NCI-H2029 treated with DMSO at 0.1 percent for 48 hours (cell line): ENCODE data around the gene CEACAM1.
"Not testable (repeated sequence)": the region's sequence is repeated elsewhere in the genome, so short reads cannot be mapped to it uniquely, and the experiment has no call there.

Experiments
- DNase-seq: peaks from one replicate; lab custom pipeline; 2025; lab: John Stamatoyannopoulos, UW

The CEACAM1 gene

GRCh38 chr19:42473686-42474085 lies 54.6 kb downstream of the CEACAM1 start:
- no peak for DNase-seq

GRCh38 chr19:42472402-42473147 lies 55.7 kb downstream of the CEACAM1 start:
- DNase-seq, result no peak

DNA sequence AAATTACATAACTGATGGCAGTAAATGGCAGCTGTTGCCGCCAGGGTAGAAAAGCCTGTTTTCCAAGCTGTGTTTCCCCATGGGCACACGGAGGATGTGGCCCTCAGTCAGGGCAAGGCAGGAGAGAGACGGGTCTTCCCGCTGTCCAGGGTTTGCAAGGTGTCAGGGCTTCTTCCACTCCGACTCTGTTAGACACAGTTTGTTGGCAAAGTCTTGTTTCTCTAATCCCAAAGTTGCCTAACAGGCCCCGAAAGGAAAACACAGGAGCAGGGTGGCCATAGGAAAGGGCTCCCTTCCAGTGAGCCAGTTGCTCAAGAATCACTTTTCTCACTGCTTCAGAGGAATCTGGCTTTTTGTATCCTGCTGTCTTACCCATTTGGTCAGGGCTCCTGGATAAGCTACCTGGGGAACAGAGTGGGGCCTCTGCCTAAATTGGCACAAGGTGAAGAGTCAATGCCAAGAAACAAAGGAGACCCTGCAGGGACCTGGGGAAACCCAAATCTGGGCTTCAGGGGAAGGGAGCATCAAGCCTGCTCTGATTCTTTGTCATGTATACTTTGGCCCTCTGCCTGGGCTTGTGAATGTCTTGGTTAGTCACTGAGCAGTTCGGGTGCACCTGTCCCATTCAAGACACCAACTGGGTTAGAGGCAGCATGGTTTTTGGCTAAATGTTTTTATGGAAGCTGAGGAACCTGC lies 56.6 kb downstream of the CEACAM1 start:
- DNase-seq, result no peak

DNA sequence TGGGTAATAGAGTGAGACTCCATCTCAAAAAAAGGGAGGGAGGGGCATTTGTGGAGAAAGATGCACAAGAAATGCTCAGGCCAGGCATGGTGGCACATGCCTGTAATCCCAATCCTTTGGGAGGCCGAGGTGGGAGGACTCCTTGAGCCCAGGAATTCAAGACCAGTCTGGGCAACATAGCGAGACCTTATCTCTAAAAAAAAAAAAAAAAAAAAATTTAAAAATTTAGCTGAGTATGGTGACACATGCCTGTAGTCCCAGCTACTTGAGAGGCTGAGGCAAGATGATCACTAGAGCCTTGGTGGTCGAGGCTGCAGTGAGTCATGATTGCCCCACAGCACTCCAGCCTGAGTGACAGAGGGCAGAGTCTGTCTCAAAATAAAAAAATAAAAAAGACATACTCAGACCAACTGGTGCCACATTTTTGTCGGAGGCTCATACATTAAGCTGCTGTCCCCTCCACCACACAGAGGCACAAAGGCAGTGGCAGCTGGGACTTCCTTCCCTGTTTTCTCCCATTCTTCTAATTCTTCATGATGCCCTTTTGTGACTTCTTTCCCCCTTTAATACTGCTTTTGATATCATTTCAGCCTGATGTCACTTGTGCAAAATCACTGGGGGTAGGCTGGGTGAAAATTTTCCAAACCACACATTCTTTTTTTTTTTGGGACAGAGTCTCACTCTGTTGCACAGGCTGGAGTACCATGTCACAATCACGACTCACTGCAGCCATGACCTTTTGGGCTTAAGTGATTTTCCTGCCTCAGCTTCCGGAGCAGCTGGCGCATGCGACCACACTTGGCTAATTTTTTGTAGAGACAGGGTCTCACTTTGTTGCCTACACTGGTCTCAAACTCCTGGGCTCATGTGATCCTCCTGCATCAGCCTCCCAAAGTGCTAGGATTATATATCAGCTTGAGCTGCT lies 58.7 kb downstream of the CEACAM1 start:
- DNase-seq, result no peak

DNA sequence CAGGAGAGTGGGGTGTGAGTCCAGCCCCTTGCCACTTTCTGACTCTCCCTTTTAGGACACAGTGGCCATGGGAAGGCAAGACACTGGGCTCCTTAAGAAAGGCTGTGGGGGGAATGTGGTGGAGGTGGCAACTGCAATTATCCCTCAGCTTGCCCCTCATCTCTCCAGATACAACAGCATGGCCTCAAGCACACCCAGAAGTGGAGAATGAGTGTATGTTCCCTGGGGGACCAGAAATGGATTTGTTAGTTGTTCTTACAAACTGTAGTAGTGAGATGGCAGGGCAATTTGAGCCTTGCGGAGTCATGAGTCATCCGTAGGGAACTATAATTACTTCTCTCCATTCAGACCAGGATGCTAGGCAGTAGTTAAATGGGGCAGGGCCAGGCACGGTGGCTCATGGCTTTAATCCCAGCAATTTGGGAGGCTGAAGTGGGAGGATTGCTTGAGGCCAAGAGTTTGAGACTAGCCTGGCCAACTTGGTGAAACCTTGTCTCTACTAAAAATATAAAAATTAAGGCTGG lies 59.9 kb downstream of the CEACAM1 start:
- no peak for DNase-seq

GRCh38 chr19:42467183-42467760 lies 61.0 kb downstream of the CEACAM1 start:
- DNase-seq, result no peak

GRCh38 chr19:42466521-42467182 lies 61.6 kb downstream of the CEACAM1 start:
- no peak for DNase-seq

- DNase-seq, result no peak
These were observed 62.4 kb downstream of the CEACAM1 start for GRCh38 chr19:42465827-42466280.

GRCh38 chr19:42461700-42462324 lies 66.5 kb downstream of the CEACAM1 start:
- DNase-seq, result no peak

DNA sequence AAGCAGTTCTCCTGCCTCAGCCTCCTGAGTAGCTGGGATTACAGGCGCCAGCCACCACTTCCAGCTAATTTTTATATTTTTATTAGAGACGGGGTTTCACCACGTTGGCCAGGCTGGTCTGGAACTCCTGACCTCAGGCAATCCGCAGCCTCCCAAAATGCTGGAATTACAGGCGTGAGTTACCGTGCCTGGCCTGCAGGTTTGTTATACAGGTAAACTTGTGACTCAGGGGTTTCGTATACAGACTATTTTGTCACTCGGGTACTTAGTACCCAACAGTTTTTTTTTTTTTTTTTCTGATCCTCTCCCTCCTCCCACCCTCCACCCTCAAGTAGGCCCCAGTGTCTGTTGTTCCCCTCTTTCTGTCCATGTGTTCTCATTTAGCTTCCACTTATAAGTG lies 67.0 kb downstream of the CEACAM1 start:
- not testable (repeated sequence) for DNase-seq

DNA sequence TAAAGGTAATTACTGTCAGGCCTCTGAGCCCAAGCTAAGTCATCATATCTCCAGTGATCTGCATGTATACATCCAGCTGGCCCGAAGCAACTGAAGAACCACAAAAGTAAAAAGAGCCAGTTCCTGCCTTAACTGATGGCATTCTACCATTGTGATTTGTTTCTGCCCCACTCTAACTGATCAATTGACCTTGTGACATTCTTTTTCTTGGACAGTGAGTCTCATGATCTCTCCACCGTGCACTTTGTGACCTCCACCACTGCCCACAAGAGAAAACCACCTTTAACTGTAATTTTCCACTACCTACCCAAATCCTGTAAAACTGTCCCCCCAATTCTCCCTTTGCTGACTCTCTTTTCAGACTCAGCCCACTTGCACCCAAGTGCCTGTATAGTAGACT lies 68.4 kb downstream of the CEACAM1 start:
- no peak for DNase-seq
